K562 (cell line): ENCODE data around the gene LMF2. TPM values are rescaled to one million over a fixed set of nuclear protein-coding genes. Genes with fewer than 3 reads are reported as not detected.

Experiments used
- ATF1 ChIP-seq, 2 experiments: fragments of 450-650 bp in 1 of 2; IDR thresholded peaks; 2 replicates each; pipeline ENCODE4 v1.6.1; 2016; ENCODE audit warnings: missing compliant biosample characterization in 1 of 2, missing genetic modification characterization in 1 of 2
- GABPB2 ChIP-seq: fragments of 250-450 bp; sonication (Bioruptor Pico); conservative IDR thresholded peaks from 2 replicates; pipeline ENCODE4 v1.5.1; 2021; ENCODE audit warnings: mild to moderate bottlenecking
- HDAC1 ChIP-seq, 2 experiments: fragments of 450-650 bp; IDR thresholded peaks; 2 replicates each; pipeline ENCODE4 v1.6.1; 2016 to 2017; ENCODE audit warnings: inconsistent platforms in 1 of 2, mild to moderate bottlenecking in 1 of 2, moderate library complexity in 1 of 2
- KDM1A ChIP-seq, 2 experiments: fragments of 450-650 bp; IDR thresholded peaks; 2 replicates each; pipeline ENCODE4 v1.6.1; 2016; ENCODE audit warnings: mild to moderate bottlenecking in 2 of 2
- LEF1 ChIP-seq: fragments of 450-650 bp; IDR thresholded peaks from 2 replicates; pipeline ENCODE4 v1.6.1; 2016; ENCODE audit warnings: mild to moderate bottlenecking
- MTA2 ChIP-seq: fragments of 450-650 bp; IDR thresholded peaks from 2 replicates; pipeline ENCODE4 v1.6.1; 2016; ENCODE audit warnings: low read depth
- NCOR1 ChIP-seq: fragments of 450-650 bp; IDR thresholded peaks from 2 replicates; pipeline ENCODE4 v1.6.1; 2016; ENCODE audit warnings: mild to moderate bottlenecking, moderate library complexity
- NFATC3 ChIP-seq: fragments of 450-650 bp; IDR thresholded peaks from 2 replicates; pipeline ENCODE4 v1.6.1; 2017; ENCODE audit warnings: mild to moderate bottlenecking
- NR2C1 ChIP-seq, 2 experiments: fragments of 450-650 bp; IDR thresholded peaks; 2 replicates each; pipeline ENCODE4 v1.6.1; 2017; ENCODE audit warnings: mild to moderate bottlenecking in 2 of 2, antibody characterized with exemption in 1 of 2, inconsistent platforms in 1 of 2, missing compliant biosample characterization in 1 of 2, missing genetic modification characterization in 1 of 2
- NR4A1 ChIP-seq, 2 experiments: fragments of 250-450 bp in 1 of 2; fragments of 450-650 bp in 1 of 2; sonication (Bioruptor Pico) in 1 of 2; IDR thresholded peaks; 2 replicates each; pipeline versions ENCODE4 v1.4.0 to v1.6.1; 2016 to 2020; ENCODE audit warnings: mild to moderate bottlenecking in 2 of 2, missing compliant biosample characterization in 1 of 2, missing genetic modification characterization in 1 of 2, moderate library complexity in 1 of 2
- RBFOX2 ChIP-seq: fragments of 200-400 bp; formaldehyde crosslinking; IDR thresholded peaks from 2 replicates; pipeline ENCODE4 v1.6.1; 2017; ENCODE audit warnings: low read depth, mild to moderate bottlenecking, low read length, moderate library complexity
- SMAD4 ChIP-seq: fragments of 250-450 bp; sonication (Bioruptor Pico); conservative IDR thresholded peaks from 2 replicates; pipeline ENCODE4 v1.8.0; 2021; ENCODE audit warnings: inconsistent platforms, mild to moderate bottlenecking, moderate library complexity
- SRSF9 ChIP-seq: fragments of 200-400 bp; formaldehyde crosslinking; IDR thresholded peaks from 2 replicates; pipeline ENCODE4 v1.6.1; 2017; ENCODE audit warnings: low read depth, low read length, borderline replicate concordance
- TFE3 ChIP-seq: fragments of 450-650 bp; formaldehyde crosslinking; IDR thresholded peaks from 2 replicates; pipeline ENCODE4 v1.4.0; 2020; ENCODE audit warnings: mild to moderate bottlenecking, mixed read lengths
- TRIM24 ChIP-seq, 2 experiments: fragments of 450-650 bp; IDR thresholded peaks; 2 replicates each; pipeline ENCODE4 v1.6.1; 2016
- ZFP1 ChIP-seq: fragments of 450-650 bp; formaldehyde crosslinking; IDR thresholded peaks from 2 replicates; pipeline ENCODE4 v1.4.0; 2020; ENCODE audit warnings: mild to moderate bottlenecking, mixed read lengths
- ZKSCAN1 ChIP-seq: fragments of 150-350 bp; IDR thresholded peaks from 2 replicates; pipeline ENCODE4 v1.6.1; 2016; ENCODE audit warnings: low read depth, low read length
- ZNF175 ChIP-seq: fragments of 200-800 bp; sonication (Bioruptor generic); IDR thresholded peaks from 2 replicates; pipeline ENCODE4 v1.6.1; 2016; ENCODE audit warnings: low read depth, mild to moderate bottlenecking, missing genetic modification characterization, missing compliant biosample characterization
- ZNF324 ChIP-seq: fragments of 250-450 bp; sonication (Bioruptor Pico); IDR thresholded peaks from 2 replicates; pipeline ENCODE4 v1.4.0; 2020; ENCODE audit warnings: mild to moderate bottlenecking
- polyA plus RNA-seq, 8 experiments: library from polyadenylated mRNA; depleted of rRNA in 4 of 8; stranded (reverse) in 5 of 8; unstranded in 3 of 8; fragments of >200 nt; fragmentation: Nextera tagmentation in 2 of 8; fragmentation: Illumina TruSeq in 1 of 8; extraction: Ambion mirVana in 2 of 8; extraction: Trizol in 1 of 8; gene quantifications; 2 replicates each; pipeline versions ENCODE4 v1.2.1 to v1.2.3, GENCODE V29; 2011 to 2014; ENCODE audit warnings: inconsistent platforms in 1 of 8, missing spikeins in 1 of 8
- total RNA-seq, 7 experiments: library from RNA; depleted of rRNA in 6 of 7; stranded (reverse); fragments of >200 nt in 6 of 7; fragmentation: Illumina TruSeq in 2 of 7; extraction: Trizol in 2 of 7; gene quantifications; 2 replicates each; pipeline versions ENCODE4 v1.2.1 to v1.2.3, GENCODE V29; 2011 to 2021; ENCODE audit warnings: low replicate concordance in 1 of 7
- TF ChIP-seq, protein P1 (sequence below): fragments of 250-450 bp; sonication (Bioruptor Pico); IDR thresholded peaks from 2 replicates; pipeline ENCODE4 v1.5.0; 2021
- TF ChIP-seq, protein P2 (sequence below): fragments of 250-450 bp; sonication (Bioruptor Pico); IDR thresholded peaks from 2 replicates; pipeline ENCODE4 v1.5.0; 2021; ENCODE audit warnings: mild to moderate bottlenecking, moderate library complexity

Gene LMF2
- total and polyA plus RNA-seq, 9 of the 15 experiments (the other 6 are each of a cell fraction or from before 2014, with no cell fraction given), result 0.08 to 37.1 (median 7.6) TPM

DNA sequence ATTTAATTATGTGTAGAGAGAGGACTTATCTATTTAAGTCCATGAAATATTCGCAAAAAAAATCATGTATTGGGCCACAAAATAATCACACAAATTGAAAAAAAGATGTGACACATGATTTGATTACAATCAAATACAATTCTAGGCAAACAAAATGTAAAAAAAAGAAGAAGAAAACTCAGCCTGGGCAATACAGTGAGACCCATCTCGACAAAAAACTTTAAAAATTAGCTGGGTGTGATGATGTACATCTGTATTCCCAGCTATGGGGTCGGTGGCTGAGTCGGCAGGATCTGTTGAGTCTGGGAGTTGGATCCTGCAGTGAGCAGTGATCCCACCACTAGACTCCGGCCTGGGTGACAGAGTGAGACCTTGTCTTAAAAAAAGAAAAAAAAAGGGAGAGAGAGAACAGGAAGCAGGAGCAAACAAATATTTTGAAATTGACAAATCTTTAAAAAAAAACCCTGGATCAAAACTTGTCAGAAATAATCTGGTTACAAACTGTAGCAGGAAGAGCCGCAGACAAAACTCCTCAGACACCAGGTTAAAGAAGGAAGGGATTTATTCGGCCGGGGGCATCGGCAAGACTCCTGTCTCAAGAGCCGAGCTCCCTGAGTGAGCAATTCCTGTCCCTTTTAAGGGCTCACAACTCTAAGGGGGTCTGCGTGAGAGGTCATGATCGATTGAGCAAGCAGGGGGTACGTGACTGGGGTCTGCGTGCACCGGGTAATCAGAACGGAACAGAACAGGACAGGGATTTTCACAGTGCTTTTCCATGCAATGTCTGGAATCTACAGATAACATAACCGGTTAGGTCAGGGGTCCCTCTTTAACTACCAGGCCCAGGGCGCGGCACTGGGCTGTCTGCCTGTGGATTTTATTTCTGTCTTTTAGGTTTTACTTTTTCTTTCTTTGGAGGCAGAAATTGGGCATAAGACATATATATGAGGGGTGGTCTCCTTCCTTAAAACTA, 25.6 kb upstream of the LMF2 start (continued):
- TF ChIP-seq ATF1 (CRISPR knock-in tag; IDR thresholded peaks at IDR 0.05) (no peak), ATF1 (tag; IDR thresholded peaks at IDR 0.05) (no peak), NCOR1 (peak; percentile 76), NFATC3 (no peak), ZFP1 (CRISPR knock-in tag) (no peak), NR2C1 (IDR thresholded peaks at IDR 0.05) (no peak), NR2C1 (tag; IDR thresholded peaks at IDR 0.05) (peak; percentile 41), SRSF9 (no peak), GABPB2 (no peak), KDM1A (IDR thresholded peaks at IDR 0.05) (peak; percentile 93 to 95), TRIM24 (IDR thresholded peaks at IDR 0.05) (peak; percentile 28 to 40; a peak in 1 of 4 replicates), ZKSCAN1 (no peak), LEF1 (no peak), HDAC1 (IDR thresholded peaks at IDR 0.05) (peak in 1 of 2 experiments; percentile 73; a peak in 2 of 4 replicates), MTA2 (peak; percentile 50; the same call in 1 of the 2 replicates), RBFOX2 (no peak), TFE3 (CRISPR knock-in tag) (no peak), NR4A1 (CRISPR knock-in tag; IDR thresholded peaks at IDR 0.05) (no peak), NR4A1 (tag; IDR thresholded peaks at IDR 0.05) (no peak), ZNF324 (CRISPR knock-in tag) (no peak), ZNF175 (0 out of 2 replicates have a peak, but pooled peaks have one; percentile 3), SMAD4 (CRISPR knock-in tag) (peak; percentile 81)
- TF ChIP-seq, protein P1, sequence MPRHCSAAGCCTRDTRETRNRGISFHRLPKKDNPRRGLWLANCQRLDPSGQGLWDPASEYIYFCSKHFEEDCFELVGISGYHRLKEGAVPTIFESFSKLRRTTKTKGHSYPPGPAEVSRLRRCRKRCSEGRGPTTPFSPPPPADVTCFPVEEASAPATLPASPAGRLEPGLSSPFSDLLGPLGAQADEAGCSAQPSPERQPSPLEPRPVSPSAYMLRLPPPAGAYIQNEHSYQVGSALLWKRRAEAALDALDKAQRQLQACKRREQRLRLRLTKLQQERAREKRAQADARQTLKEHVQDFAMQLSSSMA (CRISPR knock-in tag), result no peak
- TF ChIP-seq, protein P2, sequence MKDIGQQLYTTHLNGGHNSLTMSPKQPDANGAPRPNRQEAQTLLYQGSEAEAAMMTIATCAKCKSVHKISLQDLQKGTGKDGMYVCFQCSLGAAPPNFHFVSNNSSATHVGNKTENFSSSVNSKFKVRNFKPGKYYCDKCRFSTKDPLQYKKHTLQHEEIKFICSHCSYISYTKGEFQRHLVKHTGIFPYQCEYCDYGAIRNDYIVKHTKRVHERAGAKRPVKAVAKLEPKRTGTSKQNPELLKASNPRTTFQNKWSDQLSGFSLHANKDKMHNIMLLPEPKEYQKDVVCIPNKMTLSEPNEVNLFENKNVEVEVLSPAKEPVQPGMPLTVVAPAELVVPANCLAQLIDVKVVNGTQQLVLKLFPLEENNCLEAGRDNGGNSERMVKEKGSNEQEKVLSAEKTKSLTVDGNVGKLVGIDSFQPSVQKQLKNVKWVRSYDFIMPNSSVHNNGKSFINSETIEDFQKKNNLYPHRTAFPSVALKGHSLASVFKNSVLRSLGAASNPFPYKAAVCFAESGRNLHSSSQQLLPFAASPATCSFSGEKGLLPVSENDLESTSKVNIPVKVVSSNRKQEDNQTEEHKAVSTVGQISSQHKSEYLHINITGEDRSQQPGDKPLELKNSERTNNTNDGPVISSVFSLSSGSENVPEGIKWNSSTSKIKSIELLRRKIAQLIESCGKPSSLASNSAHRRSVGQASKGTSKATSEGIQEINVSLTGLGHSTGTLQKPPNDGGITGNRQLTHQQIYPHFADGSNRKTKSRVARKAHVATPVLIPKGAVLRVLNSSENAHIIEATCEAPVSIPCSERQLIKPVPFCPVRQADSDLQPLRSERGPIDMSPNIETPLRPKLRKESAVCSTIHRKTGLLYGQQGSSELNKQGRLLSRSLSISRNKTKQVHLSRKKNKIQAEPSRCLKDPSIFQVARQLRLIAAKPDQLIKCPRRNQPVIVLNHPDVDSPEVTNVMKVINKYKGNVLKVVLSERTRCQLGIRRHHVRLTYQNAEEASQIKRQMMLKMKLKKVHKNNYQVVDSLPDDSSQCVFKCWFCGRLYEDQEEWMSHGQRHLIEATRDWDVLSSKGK, result no peak
